DOHH2 (cell line): ENCODE data around the gene NRL.

ENCODE experiments used
- H3F3A ChIP-seq: fragments of 200-600 bp; sonication (generic), shearing (Covaris generic); 2 replicates; pipeline ENCODE4 v1.6.0; 2016; ENCODE audit warnings: antibody characterized with exemption, mild to moderate bottlenecking; ENCODE audit not compliant: control insufficient read depth, insufficient read depth
- H3K27ac ChIP-seq: fragments of 200-600 bp; sonication (generic); 2 replicates; pipeline ENCODE4 v1.5.1; 2014; ENCODE audit warnings: low read depth, mild to moderate bottlenecking, low read length, moderate library complexity
- H3K27me3 ChIP-seq: fragments of 200-600 bp; sonication (generic); 2 replicates; pipeline ENCODE4 v1.6.1; 2014; ENCODE audit warnings: mild to moderate bottlenecking, low read length, mixed read lengths; ENCODE audit not compliant: control insufficient read depth
- H3K36me3 ChIP-seq: fragments of 200-600 bp; sonication (generic); 2 replicates; pipeline ENCODE4 v1.6.1; 2014; ENCODE audit warnings: mild to moderate bottlenecking, low read length, moderate library complexity, mixed read lengths; ENCODE audit not compliant: control insufficient read depth
- H3K4me1 ChIP-seq: fragments of 200-600 bp; sonication (generic); 2 replicates; pipeline ENCODE4 v1.6.1; 2014; ENCODE audit warnings: mild to moderate bottlenecking, low read length, mixed read lengths; ENCODE audit not compliant: control insufficient read depth
- H3K4me2 ChIP-seq: fragments of 200-600 bp; sonication (generic); 2 replicates; pipeline ENCODE4 v1.6.0; 2014; ENCODE audit warnings: mild to moderate bottlenecking, low read length, moderate library complexity
- H3K4me3 ChIP-seq: fragments of 200-600 bp; sonication (generic); 2 replicates; pipeline ENCODE4 v1.5.1; 2014; ENCODE audit warnings: mild to moderate bottlenecking, low read length, mixed read lengths
- H3K79me2 ChIP-seq: fragments of 200-600 bp; sonication (generic); 2 replicates; pipeline ENCODE4 v1.6.1; 2014; ENCODE audit warnings: mild to moderate bottlenecking, low read length, mixed read lengths; ENCODE audit not compliant: control insufficient read depth
- H3K9me2 ChIP-seq: fragments of 200-600 bp; sonication (generic); replicated peaks from 2 replicates; pipeline ENCODE4 v1.6.1; 2014; ENCODE audit warnings: mild to moderate bottlenecking, low read length, mixed read lengths; ENCODE audit not compliant: control insufficient read depth
- H3K9me3 ChIP-seq: fragments of 200-600 bp; sonication (generic); 2 replicates; pipeline ENCODE4 v1.6.1; 2014; ENCODE audit warnings: antibody characterized with exemption, low read length, mixed read lengths; ENCODE audit not compliant: control insufficient read depth, insufficient read depth
- H4K20me1 ChIP-seq: fragments of 200-600 bp; sonication (generic); 2 replicates; pipeline ENCODE4 v1.6.0; 2014; ENCODE audit warnings: low read depth, mild to moderate bottlenecking, antibody characterized with exemption, low read length, moderate library complexity; ENCODE audit not compliant: control insufficient read depth, insufficient read depth
- CTCF ChIP-seq: fragments of 200-600 bp; sonication (generic); IDR thresholded peaks from one replicate; pipeline ENCODE4 v1.5.1; 2014; ENCODE audit warnings: antibody characterized with exemption, mild to moderate bottlenecking, low read depth, low read length; ENCODE audit not compliant: poor library complexity, severe bottlenecking
- EZH2phosphoT487 ChIP-seq: fragments of 200-600 bp; sonication (generic); IDR thresholded peaks from 2 replicates; pipeline ENCODE4 v1.6.1; 2017; ENCODE audit warnings: borderline replicate concordance, mild to moderate bottlenecking, antibody characterized with exemption, low read length, moderate library complexity, mixed read lengths

The NRL gene

GRCh38 chr14:24127673-24128072 is 12.9 kb upstream of the NRL start:
- Histone ChIP-seq H3K4me2 (peak overlapping the region; percentile 28), H4K20me1 (no peaks in the 10 kb centered on the region), H3F3A (peaks cover 11% of the 10 kb centered on the region; the same call in 1 of the 2 replicates), H3K9me3 (no peaks in the 10 kb centered on the region), H3K9me2 (no peaks in the 10 kb centered on the region), H3K4me1 (peaks cover 15% of the 10 kb centered on the region), H3K4me3 (no peak overlapping the region), H3K27ac (no peak overlapping the region), H3K27me3 (no peaks in the 10 kb centered on the region), H3K79me2 (no peaks in the 10 kb centered on the region), H3K36me3 (peaks cover 11% of the 10 kb centered on the region; the same call in 1 of the 2 replicates)
- TF ChIP-seq CTCF (no peak), EZH2phosphoT487 (no peak)

GRCh38 chr14:24126939-24127338 is 12.2 kb upstream of the NRL start:
- no peak for TF ChIP-seq CTCF
- H3K79me2 ChIP-seq = no peaks in the 10 kb centered on the region

GRCh38 chr14:24123424-24124417 is 9.0 kb upstream of the NRL start:
- no peak for TF ChIP-seq CTCF
- no peak for TF ChIP-seq EZH2phosphoT487
- Histone ChIP-seq H3K36me3 (peaks cover 40% of the 10 kb centered on the region), H3K79me2 (no peaks in the 10 kb centered on the region), H3K4me1 (peaks cover 15% of the 10 kb centered on the region), H3K4me2 (no peak overlapping the region), H3K9me2 (no peaks in the 10 kb centered on the region), H3K27ac (no peak overlapping the region), H3F3A (peaks cover 14% of the 10 kb centered on the region), H3K9me3 (no peaks in the 10 kb centered on the region), H4K20me1 (no peaks in the 10 kb centered on the region), H3K4me3 (no peak overlapping the region), H3K27me3 (no peaks in the 10 kb centered on the region)

More at GRCh38 chr14:24126939-24127338, 12.2 kb upstream of the NRL start:
- peaks cover 15% of the 10 kb centered on the region for H3K4me1 ChIP-seq
- no peaks in the 10 kb centered on the region for H3K9me3 ChIP-seq
- no peak overlapping the region for H3K27ac ChIP-seq
- no peaks in the 10 kb centered on the region for H3K9me2 ChIP-seq
- H3K4me2 ChIP-seq = no peak overlapping the region
- no peaks in the 10 kb centered on the region for H3K27me3 ChIP-seq
- H4K20me1 ChIP-seq = no peaks in the 10 kb centered on the region
- no peak overlapping the region for H3K4me3 ChIP-seq
- peaks cover 11% of the 10 kb centered on the region; the same call in 1 of the 2 replicates for H3F3A ChIP-seq
- peaks cover 14% of the 10 kb centered on the region; the same call in 1 of the 2 replicates for H3K36me3 ChIP-seq
